ENCODE results near the gene TMEM37. TPM values are rescaled to one million over a fixed set of nuclear protein-coding genes. Genes with fewer than 3 reads are reported as not detected.

Gene TMEM37, protein sequence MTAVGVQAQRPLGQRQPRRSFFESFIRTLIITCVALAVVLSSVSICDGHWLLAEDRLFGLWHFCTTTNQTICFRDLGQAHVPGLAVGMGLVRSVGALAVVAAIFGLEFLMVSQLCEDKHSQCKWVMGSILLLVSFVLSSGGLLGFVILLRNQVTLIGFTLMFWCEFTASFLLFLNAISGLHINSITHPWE
- total RNA-seq: 2.3 TPM

DNA sequence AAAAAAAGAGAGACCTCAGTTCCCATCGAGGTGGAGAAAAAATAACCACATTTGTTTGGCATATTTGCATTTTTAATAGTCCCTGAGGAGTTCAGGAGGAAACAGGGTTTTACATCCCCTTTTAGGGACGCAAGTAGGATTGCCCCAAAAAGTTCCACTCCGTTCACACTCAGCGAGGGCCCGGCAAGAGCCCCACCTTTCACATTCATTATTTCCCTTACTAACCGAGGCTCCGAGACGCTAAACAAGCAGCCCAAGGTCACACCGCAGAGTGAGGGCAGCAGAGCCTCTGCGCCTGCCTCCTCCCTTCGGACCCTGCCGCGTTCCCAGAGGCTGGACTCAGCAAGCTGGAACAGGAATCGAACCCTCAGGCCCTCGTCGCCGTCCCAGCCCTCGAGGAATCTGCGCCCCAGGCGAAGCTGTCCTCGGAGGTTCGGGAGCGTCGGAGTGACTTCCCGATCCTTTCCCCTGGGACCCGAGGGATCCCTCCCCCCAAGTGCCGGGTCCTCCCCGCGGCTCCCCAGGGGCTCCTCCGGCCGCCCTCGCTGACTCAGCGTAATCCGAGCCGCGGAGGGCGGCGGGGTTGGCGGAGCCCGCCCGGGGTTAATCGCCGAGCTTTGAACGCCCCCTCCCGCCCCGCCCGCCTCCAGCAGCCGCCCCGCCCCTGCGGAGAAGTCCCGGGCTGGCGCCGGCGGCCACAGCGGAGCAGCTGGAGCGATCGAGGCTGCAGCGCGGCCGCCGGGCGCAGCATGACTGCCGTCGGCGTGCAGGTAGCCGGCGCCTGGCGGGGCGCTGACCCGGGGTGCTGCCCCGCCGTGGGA, at the start of gene TMEM37:
TMEM37 (plus strand) TSS at position 700 of the 821 bp plus-strand sequence; CDS start at position 750, 50 bp downstream.
- no peaks in the 10 kb centered on the region for H3K27me3 ChIP-seq
- peak in 1 of 2 donors; percentile 81 for DNase-seq (ENCODE audit: low spot score in 2 of 2)
- peak within 1 kb of the TSS; percentile 51 to 72 for H3K4me3 ChIP-seq
- peak within 1 kb of the TSS; percentile 28 to 54 for H3K27ac ChIP-seq
- H3K4me1 ChIP-seq: peaks cover 0 to 6% of the 10 kb centered on the region in 2 donors
- intact Hi-C loops (cut with DNase I): no loop called here
- H3K9me3 ChIP-seq: no peaks in the 10 kb centered on the region
- TF ChIP-seq, protein P1, sequence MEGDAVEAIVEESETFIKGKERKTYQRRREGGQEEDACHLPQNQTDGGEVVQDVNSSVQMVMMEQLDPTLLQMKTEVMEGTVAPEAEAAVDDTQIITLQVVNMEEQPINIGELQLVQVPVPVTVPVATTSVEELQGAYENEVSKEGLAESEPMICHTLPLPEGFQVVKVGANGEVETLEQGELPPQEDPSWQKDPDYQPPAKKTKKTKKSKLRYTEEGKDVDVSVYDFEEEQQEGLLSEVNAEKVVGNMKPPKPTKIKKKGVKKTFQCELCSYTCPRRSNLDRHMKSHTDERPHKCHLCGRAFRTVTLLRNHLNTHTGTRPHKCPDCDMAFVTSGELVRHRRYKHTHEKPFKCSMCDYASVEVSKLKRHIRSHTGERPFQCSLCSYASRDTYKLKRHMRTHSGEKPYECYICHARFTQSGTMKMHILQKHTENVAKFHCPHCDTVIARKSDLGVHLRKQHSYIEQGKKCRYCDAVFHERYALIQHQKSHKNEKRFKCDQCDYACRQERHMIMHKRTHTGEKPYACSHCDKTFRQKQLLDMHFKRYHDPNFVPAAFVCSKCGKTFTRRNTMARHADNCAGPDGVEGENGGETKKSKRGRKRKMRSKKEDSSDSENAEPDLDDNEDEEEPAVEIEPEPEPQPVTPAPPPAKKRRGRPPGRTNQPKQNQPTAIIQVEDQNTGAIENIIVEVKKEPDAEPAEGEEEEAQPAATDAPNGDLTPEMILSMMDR (IDR thresholded peaks at IDR 0.05): peak in 1 of 3 experiments; percentile 5
- H3K36me3 ChIP-seq: no peaks in the 10 kb centered on the region

DNA sequence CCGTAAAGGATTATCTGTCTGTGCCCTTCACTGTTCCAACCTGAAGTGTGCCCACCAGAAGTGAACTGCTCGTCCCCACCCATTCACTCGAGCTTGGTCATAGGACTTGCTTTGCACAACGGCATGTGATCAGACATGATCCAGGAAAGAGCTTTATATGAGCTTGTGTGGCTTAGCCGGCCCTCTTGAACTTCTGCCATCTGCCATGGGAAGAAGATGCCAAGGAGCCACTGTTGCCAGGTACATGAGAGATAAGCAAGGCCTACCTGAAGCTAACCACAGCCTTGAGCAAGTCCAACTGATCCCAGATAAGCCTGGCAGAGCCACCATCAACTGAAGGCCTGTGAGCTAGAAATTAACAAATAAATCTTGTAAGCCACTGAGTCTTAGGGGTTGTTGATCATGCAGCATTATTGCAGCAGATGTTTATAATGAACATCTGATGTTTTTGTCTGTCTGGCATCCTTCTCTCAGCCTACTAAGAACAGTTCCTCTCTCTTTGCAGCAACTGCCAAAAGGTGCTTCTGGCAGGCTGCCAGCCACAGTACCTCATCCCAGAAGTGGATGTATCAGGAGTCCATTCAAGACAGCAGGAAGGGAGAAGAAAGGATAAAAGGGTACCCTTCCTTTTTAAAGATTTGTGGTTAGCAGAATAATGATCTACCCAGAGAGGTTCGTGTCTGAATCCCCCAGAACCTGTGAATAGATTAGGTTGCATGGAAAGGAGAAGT, 48.1 kb upstream of the TMEM37 start:
- Histone ChIP-seq H3K9me3 (no peaks in the 10 kb centered on the region), H3K27ac (no peak overlapping the region), H3K36me3 (no peaks in the 10 kb centered on the region), H3K27me3 (no peaks in the 10 kb centered on the region), H3K4me3 (no peak overlapping the region), H3K4me1 (no peaks in the 10 kb centered on the region)
- TF ChIP-seq, protein P1 (IDR thresholded peaks at IDR 0.05): no peak
- DNase-seq (ENCODE audit: low spot score in 2 of 2): peak in 1 of 2 donors; percentile 27
- intact Hi-C loops (cut with DNase I): no loop called here

DNA sequence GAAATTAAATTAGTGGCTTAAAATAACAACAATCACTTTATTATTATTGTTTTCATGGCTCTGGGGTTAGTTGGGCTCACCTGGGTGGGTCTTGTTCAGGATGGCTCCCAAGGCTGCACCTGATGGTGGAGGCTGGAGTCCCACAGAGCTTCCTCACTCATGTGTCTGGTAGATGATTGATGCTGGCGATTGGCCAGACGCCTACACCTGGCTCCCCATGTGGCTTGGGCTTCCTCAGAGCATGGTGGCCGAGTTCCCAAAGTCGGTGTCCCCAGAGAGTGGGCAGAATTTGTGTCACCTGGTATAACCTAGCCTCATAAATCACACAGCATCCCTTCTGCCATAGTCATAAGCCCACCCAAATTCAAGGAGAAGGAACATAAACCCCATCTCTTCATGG, 46.7 kb upstream of the TMEM37 start:
- TF ChIP-seq, protein P1 (IDR thresholded peaks at IDR 0.05): no peak
- Histone ChIP-seq H3K4me3 (no peak overlapping the region), H3K27me3 (no peaks in the 10 kb centered on the region), H3K9me3 (no peaks in the 10 kb centered on the region), H3K36me3 (no peaks in the 10 kb centered on the region), H3K27ac (no peak overlapping the region), H3K4me1 (no peaks in the 10 kb centered on the region)
- no peak for DNase-seq (ENCODE audit: low spot score in 2 of 2)
- intact Hi-C loops (cut with DNase I): no loop called here

DNA sequence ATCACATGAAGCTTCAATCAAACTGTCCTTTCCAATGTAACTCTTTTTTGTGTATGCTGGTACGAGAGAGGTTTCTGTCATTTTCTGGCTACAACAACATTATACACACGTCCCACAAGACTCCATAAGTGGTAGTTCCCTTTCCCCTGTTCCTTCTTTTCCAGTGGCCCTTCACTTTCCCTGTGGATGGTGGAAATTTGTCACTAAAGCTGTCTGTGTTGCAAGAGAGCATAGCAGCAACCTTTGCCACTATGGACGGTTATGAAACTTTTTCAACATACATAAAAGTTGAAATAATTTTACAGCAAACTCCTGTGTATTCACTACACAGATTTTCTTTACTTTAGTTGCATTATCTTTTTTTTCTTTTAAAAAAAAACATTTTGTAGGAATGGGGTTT, 46.2 kb upstream of the TMEM37 start:
- Histone ChIP-seq H3K9me3 (no peaks in the 10 kb centered on the region), H3K27ac (no peak overlapping the region), H3K4me3 (no peak overlapping the region), H3K36me3 (no peaks in the 10 kb centered on the region), H3K4me1 (no peaks in the 10 kb centered on the region), H3K27me3 (no peaks in the 10 kb centered on the region)
- DNase-seq (ENCODE audit: low spot score in 2 of 2): no peak
- intact Hi-C loops (cut with DNase I): no loop called here
- TF ChIP-seq, protein P1 (IDR thresholded peaks at IDR 0.05): no peak

DNA sequence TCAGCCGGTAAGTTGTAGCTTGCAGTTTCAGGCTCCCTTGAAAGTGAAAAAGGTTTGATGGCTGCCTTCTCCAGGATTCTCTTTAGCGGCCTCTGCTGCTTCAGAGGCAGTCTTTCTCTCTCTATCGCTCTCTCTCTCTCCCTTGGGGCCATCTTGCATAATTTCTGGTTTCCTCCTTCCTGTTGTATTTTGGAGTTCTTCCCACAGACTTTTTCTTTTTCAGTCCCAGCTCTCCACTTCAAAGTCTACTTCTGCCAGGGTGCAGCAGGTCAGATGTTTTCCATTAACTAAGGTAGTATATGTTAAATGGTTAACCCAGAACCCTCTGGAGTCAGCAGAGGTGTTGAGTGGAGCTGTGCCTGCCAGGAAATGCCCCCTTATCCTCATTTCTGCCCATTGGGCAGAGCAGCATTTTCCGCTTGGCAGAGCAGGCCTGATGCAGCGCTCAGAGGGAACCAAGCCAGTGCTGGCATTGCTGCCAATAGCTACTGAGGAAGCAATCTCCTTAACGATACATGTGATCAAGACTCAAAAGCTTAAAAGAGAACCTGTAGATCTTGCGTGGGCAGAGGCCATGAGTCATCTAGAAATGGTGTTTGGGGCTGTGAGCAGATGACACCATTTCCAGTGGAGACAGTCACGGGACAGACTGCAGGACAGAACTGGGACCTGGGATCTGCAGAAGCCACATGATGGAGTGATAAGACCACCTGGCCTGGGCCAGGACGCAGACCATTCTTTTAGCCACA, 44.1 kb upstream of the TMEM37 start:
- Histone ChIP-seq H3K9me3 (no peaks in the 10 kb centered on the region), H3K4me1 (no peaks in the 10 kb centered on the region), H3K36me3 (no peaks in the 10 kb centered on the region), H3K4me3 (no peak overlapping the region), H3K27me3 (no peaks in the 10 kb centered on the region), H3K27ac (peak overlapping the region in 1 of 2 donors; percentile 41)
- DNase-seq (ENCODE audit: low spot score in 2 of 2): peak; percentile 50 to 71
- intact Hi-C loops (cut with DNase I): no loop called here
- TF ChIP-seq, protein P1 (IDR thresholded peaks at IDR 0.05): no peak
